Hypothalamus (tissue), 51 donors: Measurements from ENCODE around the gene RBM7.

ENCODE experiments used
- DNase-seq, 51 donors: peaks; one replicate each; lab custom pipeline; 2025; lab: John Stamatoyannopoulos, UW

Gene RBM7

GRCh38 chr11:114395736-114396135, 4.7 kb upstream of the RBM7 start:
- DNase-seq: no peak

- DNase-seq: no peak
Observed at GRCh38 chr11:114396916-114397315, 3.5 kb upstream of the RBM7 start.

GRCh38 chr11:114397349-114397982, 3.0 kb upstream of the RBM7 start:
- DNase-seq: peak in 1 of 51 donors; percentile 33

- DNase-seq: no peak
Observed at GRCh38 chr11:114398303-114398920, 2.1 kb upstream of the RBM7 start.

GRCh38 chr11:114399490-114400215, 813 bp upstream of the RBM7 start:
- DNase-seq: peak in 7 of 51 donors; percentile 47 to 79 (median 59)

GRCh38 chr11:114400915-114401223, 403 bp downstream of the RBM7 start:
- no peak for DNase-seq

GRCh38 chr11:114401311-114401710, 845 bp downstream of the RBM7 start:
- no peak for DNase-seq

- DNase-seq: no peak
Observed at GRCh38 chr11:114412946-114413345, 12.5 kb downstream of the RBM7 start.

- no peak for DNase-seq
Observed at GRCh38 chr11:114413958-114414357, 13.5 kb downstream of the RBM7 start.

- no peak for DNase-seq
Observed at GRCh38 chr11:114416441-114416961, 16.0 kb downstream of the RBM7 start.

GRCh38 chr11:114426280-114426679, 25.8 kb downstream of the RBM7 start:
- DNase-seq: no peak

- no peak for DNase-seq
Observed at GRCh38 chr11:114430290-114430689, 29.8 kb downstream of the RBM7 start.

GRCh38 chr11:114432893-114433292, 32.4 kb downstream of the RBM7 start:
- DNase-seq: no peak

- DNase-seq: no peak
Observed at GRCh38 chr11:114433376-114433775, 32.9 kb downstream of the RBM7 start.

- DNase-seq: no peak
Observed at GRCh38 chr11:114438303-114438702, 37.8 kb downstream of the RBM7 start.

- DNase-seq: peak; percentile 50 to 97 (median 92)
Observed at GRCh38 chr11:114439229-114440120, 39.0 kb downstream of the RBM7 start, which contains the start of gene REXO2. Gene REXO2 (plus strand): TSS chr11:114439467. CDS start chr11:114439529, 62 bp downstream.

GRCh38 chr11:114440121-114440860, 39.8 kb downstream of the RBM7 start:
- DNase-seq: peak in 13 of 51 donors; percentile 4 to 68 (median 31)

GRCh38 chr11:114440971-114441763, 40.7 kb downstream of the RBM7 start:
- DNase-seq: no peak

- DNase-seq: no peak
Observed at GRCh38 chr11:114441921-114442320, 41.5 kb downstream of the RBM7 start.
